Coronary artery (tissue), 2 donors: Measurements from ENCODE around the gene HSD3B7.

Experiments
- DNase-seq: peaks from one replicate; pipeline ENCODE4 v3.0.0-alpha.2; 2017; ENCODE audit warnings: low spot score
- H3K27ac ChIP-seq, 2 donors: fragments of 200-600 bp; sonication (generic); one replicate each; pipeline ENCODE4 v1.5.1; 2016 to 2019
- H3K4me3 ChIP-seq: fragments of 200-600 bp; sonication (generic); 2 replicates; pipeline ENCODE4 v1.5.1; 2016; ENCODE audit warnings: mild to moderate bottlenecking, moderate library complexity
- CTCF ChIP-seq: fragments of 200-600 bp; sonication (generic); IDR thresholded peaks from one replicate; pipeline ENCODE4 v1.5.1; 2019; ENCODE audit warnings: antibody characterized with exemption

The HSD3B7 gene

GRCh38 chr16:30997725-30998711 is 13.0 kb downstream of the HSD3B7 start:
- DNase-seq, result no peak
- TF ChIP-seq CTCF, result no peak
- Histone ChIP-seq H3K27ac (peak overlapping the region; percentile 22 to 79), H3K4me3 (peak overlapping the region; percentile 77)

- no peak overlapping the region for H3K4me3 ChIP-seq
Observed at GRCh38 chr16:30998852-30999761, 14.1 kb downstream of the HSD3B7 start.

GRCh38 chr16:31000671-31001382 is 15.8 kb downstream of the HSD3B7 start:
- Histone ChIP-seq H3K4me3 (no peak overlapping the region), H3K27ac (no peak overlapping the region)
- TF ChIP-seq CTCF, result no peak
- DNase-seq, result no peak

More at GRCh38 chr16:30998852-30999761, 14.1 kb downstream of the HSD3B7 start:
- DNase-seq, result no peak
- TF ChIP-seq CTCF, result no peak
- H3K27ac ChIP-seq, result peak overlapping the region in 1 of 2 donors; percentile 19

- Histone ChIP-seq H3K27ac (no peak overlapping the region), H3K4me3 (no peak overlapping the region)
- DNase-seq, result no peak
- TF ChIP-seq CTCF, result no peak
Observed at GRCh38 chr16:31001507-31002249, 16.7 kb downstream of the HSD3B7 start.

GRCh38 chr16:31002250-31002700 is 17.3 kb downstream of the HSD3B7 start:
- TF ChIP-seq CTCF, result no peak
- no peak for DNase-seq
- H3K27ac ChIP-seq, result no peak overlapping the region
- H3K4me3 ChIP-seq, result no peak overlapping the region

GRCh38 chr16:31002862-31003341 is 17.9 kb downstream of the HSD3B7 start:
- Histone ChIP-seq H3K27ac (no peak overlapping the region), H3K4me3 (no peak overlapping the region)
- no peak for DNase-seq
- TF ChIP-seq CTCF, result no peak
